ENCODE results near the gene SUGCT. TPM values are rescaled to one million over a fixed set of nuclear protein-coding genes. Genes with fewer than 3 reads are reported as not detected.

Gene SUGCT
- total and polyA plus RNA-seq, 4 donors: 37.9 to 152 (median 53.2) TPM

DNA sequence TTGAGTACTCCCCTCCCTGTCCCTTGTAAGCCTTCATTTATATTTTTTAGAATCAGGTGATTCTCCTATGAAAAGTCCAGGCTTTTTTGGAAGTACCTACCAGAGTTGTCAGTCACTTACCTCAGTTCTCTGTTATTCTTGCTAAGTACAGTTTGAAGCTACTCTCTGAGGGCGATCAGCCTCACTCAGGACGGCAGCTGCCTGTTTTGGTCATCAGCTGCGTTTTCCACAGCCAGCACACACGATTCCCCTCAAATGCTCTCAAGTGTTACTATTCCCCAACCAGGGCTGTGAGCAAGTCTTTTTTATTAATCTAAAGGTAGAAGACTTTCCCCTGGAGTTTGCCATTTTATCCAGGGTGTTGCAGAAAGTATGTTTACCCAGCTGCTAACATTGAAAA, 328.6 kb downstream of the SUGCT start:
- Histone ChIP-seq H3K4me1 (ENCODE audit: control insufficient read depth in 1 of 2, insufficient read depth in 2 of 2, low read length in 2 of 2) (peaks cover 0 to 7% of the 10 kb centered on the region in 2 donors), H3K27ac (ENCODE audit: low read depth in 1 of 2, low read length in 2 of 2) (peak overlapping the region; percentile 68 to 88), H3K36me3 (ENCODE audit: control insufficient read depth in 1 of 2, insufficient read depth in 2 of 2, low read length in 1 of 2) (no peaks in the 10 kb centered on the region), H3K4me3 (ENCODE audit: low read length in 2 of 2) (peak overlapping the region in 1 of 2 donors; percentile 89), H3K9me3 (ENCODE audit: control insufficient read depth, low read length) (no peaks in the 10 kb centered on the region), H3K27me3 (ENCODE audit: control insufficient read depth in 1 of 2, insufficient read depth in 2 of 2, low read length in 1 of 2) (no peaks in the 10 kb centered on the region)
- WGBS, 2 donors: 2 to 5% methylated on average over 4 of the region's 4 CpGs
- ATAC-seq (ENCODE audit: low FRiP score) (no peak), DNase-seq (peak in 1 of 2 donors; percentile 51)
- intact Hi-C loops (cut with DNase I): loop anchor here in 1 of 2 donors (5.0 kb wide), 1 partner anchor 49 kb away; no protein-coding TSS in a partner anchor

DNA sequence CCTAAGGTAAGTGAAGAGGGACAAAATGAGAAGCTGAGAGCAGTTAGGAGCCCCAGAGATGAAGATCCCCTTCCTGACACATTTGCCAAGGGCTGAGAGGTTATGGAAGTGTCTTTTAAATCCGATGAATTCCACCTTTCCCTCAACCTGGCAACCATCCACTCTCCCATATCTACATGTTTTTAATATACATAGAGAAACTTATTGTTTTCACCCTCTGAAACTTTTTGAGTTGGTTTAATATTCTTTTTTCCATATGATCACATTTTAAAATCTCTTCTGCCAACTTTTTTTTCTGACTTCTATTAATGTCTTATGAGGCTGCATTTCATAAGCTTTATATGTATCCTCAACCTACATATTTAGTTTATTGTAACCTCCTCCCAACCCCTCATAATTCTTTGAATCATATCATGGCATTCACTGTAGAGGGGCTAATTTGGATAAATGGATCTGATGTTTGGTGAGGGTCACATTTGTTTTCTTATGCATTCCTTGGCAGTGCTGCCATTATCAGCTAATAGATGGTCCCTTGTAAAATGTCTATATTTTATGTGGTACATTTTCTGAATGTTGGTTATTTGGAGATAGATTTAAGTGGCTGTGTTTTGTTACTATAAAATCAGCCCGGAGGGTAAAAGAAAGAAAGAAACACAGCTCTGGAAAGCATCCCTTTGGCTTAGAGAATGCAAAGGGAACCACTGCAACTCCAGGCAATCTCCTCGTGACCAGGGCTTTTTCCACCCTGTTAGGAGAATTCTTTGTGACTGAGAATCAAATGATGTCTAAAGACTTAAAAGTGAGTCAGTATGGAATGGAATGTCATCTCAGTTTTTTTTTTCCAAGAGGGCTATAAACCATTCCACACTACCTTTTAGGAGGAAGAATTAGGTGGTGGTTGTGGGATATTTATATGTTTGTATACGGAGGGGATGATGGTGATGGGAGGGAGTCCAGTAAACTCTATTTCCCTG, 334.4 kb downstream of the SUGCT start:
- peak; percentile 64 for ATAC-seq (ENCODE audit: low FRiP score)
- Histone ChIP-seq H3K4me3 (ENCODE audit: low read length in 2 of 2) (no peak overlapping the region), H3K27ac (ENCODE audit: low read depth in 1 of 2, low read length in 2 of 2) (peak overlapping the region; percentile 95 to 99), H3K36me3 (ENCODE audit: control insufficient read depth in 1 of 2, insufficient read depth in 2 of 2, low read length in 1 of 2) (no peaks in the 10 kb centered on the region), H3K4me1 (ENCODE audit: control insufficient read depth in 1 of 2, insufficient read depth in 2 of 2, low read length in 2 of 2) (peaks cover 0 to 6% of the 10 kb centered on the region in 2 donors), H3K9me3 (ENCODE audit: control insufficient read depth, low read length) (no peaks in the 10 kb centered on the region), H3K27me3 (ENCODE audit: control insufficient read depth in 1 of 2, insufficient read depth in 2 of 2, low read length in 1 of 2) (no peaks in the 10 kb centered on the region)
- WGBS, 2 donors: 9 to 12% methylated on average over 4 of the region's 4 CpGs
- peak in 1 of 2 donors; percentile 53 for DNase-seq
- intact Hi-C loops (cut with DNase I): no loop called here

DNA sequence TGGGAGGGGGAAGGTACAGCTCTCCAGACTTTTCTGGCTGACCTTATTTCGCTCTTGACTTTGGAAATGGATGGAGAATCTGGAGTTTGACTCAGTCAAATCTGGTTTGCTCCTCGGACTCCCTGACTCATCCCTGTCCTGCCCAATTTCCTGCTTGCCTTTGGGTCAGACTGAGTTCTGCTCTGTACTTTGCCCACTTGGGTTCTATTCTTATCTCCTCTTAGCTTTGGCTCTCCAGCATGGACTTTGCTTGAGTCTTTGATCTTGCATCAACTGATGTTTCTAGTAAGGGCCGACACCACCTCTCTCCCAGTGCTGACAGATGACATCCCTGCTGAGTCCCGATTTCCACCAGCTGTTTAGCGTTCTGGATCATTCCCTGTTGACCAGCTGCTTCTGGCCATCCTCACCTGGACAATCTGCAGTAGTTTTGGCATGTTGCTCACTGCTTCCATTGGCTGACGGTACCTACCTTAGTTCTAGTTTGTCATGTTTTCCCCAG, 335.3 kb downstream of the SUGCT start:
- H3K9me3 ChIP-seq (ENCODE audit: control insufficient read depth, low read length): no peaks in the 10 kb centered on the region
- H3K27me3 ChIP-seq (ENCODE audit: control insufficient read depth in 1 of 2, insufficient read depth in 2 of 2, low read length in 1 of 2): no peaks in the 10 kb centered on the region
- H3K4me3 ChIP-seq (ENCODE audit: low read length in 2 of 2): no peak overlapping the region
- intact Hi-C loops (cut with DNase I): loop anchor here in 1 of 2 donors (5.0 kb wide), 1 partner anchor 37 kb away; no protein-coding TSS in a partner anchor
- 16 to 21% methylated on average over 6 of the region's 6 CpGs for WGBS, 2 donors
- DNase-seq: peak; percentile 49 to 57
- ATAC-seq (ENCODE audit: low FRiP score): peak; percentile 67
- H3K4me1 ChIP-seq (ENCODE audit: control insufficient read depth in 1 of 2, insufficient read depth in 2 of 2, low read length in 2 of 2): peaks cover 0 to 6% of the 10 kb centered on the region in 2 donors
- H3K27ac ChIP-seq (ENCODE audit: low read depth in 1 of 2, low read length in 2 of 2): peak overlapping the region; percentile 99 to 100
- no peaks in the 10 kb centered on the region for H3K36me3 ChIP-seq (ENCODE audit: control insufficient read depth in 1 of 2, insufficient read depth in 2 of 2, low read length in 1 of 2)

DNA sequence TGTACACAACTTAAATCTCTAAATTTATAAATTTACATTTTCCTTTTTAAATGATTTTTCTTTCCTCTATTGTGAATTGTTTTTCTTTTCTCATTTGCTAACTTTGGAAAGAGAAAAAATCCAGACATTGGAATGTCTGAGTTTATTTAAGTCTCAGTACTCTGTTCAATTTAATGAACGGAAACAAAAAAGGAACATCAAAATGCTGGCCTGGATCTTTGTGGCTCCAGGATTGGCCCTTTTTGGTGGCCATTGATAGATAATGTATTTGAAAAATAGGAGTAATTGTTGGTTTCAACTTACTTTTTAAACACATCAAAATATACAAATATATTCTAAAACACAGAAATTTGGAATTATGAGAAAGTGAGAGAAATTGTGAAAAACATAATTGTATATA, 336.0 kb downstream of the SUGCT start:
- intact Hi-C loops (cut with DNase I): loop anchor here in 1 of 2 donors (5.0 kb wide), 1 partner anchor 36 kb away; no protein-coding TSS in a partner anchor
- DNase-seq (no peak), ATAC-seq (ENCODE audit: low FRiP score) (no peak)
- WGBS, 2 donors: 5 to 8% methylated on average over 1 of the region's 1 CpG
- peaks cover 0 to 6% of the 10 kb centered on the region in 2 donors for H3K4me1 ChIP-seq (ENCODE audit: control insufficient read depth in 1 of 2, insufficient read depth in 2 of 2, low read length in 2 of 2)
- no peaks in the 10 kb centered on the region for H3K27me3 ChIP-seq (ENCODE audit: control insufficient read depth in 1 of 2, insufficient read depth in 2 of 2, low read length in 1 of 2)
- no peak overlapping the region for H3K4me3 ChIP-seq (ENCODE audit: low read length in 2 of 2)
- peak overlapping the region in 1 of 2 donors; percentile 99 for H3K27ac ChIP-seq (ENCODE audit: low read depth in 1 of 2, low read length in 2 of 2)
- H3K36me3 ChIP-seq (ENCODE audit: control insufficient read depth in 1 of 2, insufficient read depth in 2 of 2, low read length in 1 of 2): no peaks in the 10 kb centered on the region
- H3K9me3 ChIP-seq (ENCODE audit: control insufficient read depth, low read length): no peaks in the 10 kb centered on the region

DNA sequence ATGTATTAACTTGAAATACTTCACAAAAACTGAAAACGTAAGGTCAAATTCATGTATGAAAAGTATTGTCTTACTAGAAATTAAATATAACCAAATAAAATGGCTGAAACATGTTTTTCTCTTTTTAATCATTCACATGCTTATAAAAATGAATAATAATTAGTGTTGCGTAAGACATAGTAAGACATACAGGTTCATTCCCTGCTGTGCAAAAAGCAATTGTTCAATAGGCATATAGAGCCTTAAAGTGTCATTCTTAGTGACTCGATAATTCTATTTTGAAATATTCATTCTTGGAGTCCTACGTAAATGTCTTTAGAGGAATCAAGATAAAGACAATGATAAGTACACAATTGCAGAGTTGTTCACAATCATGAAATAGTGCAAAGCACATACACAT, 337.1 kb downstream of the SUGCT start:
- 69 to 71% methylated on average over 4 of the region's 4 CpGs for WGBS, 2 donors
- DNase-seq (no peak), ATAC-seq (ENCODE audit: low FRiP score) (no peak)
- intact Hi-C loops (cut with DNase I): loop anchor here in 1 of 2 donors (5.0 kb wide), 1 partner anchor 35 kb away; no protein-coding TSS in a partner anchor
- H3K4me3 ChIP-seq (ENCODE audit: low read length in 2 of 2): no peak overlapping the region
- H3K4me1 ChIP-seq (ENCODE audit: control insufficient read depth in 1 of 2, insufficient read depth in 2 of 2, low read length in 2 of 2): peaks cover 0 to 6% of the 10 kb centered on the region in 2 donors
- H3K9me3 ChIP-seq (ENCODE audit: control insufficient read depth, low read length): no peaks in the 10 kb centered on the region
- no peak overlapping the region for H3K27ac ChIP-seq (ENCODE audit: low read depth in 1 of 2, low read length in 2 of 2)
- no peaks in the 10 kb centered on the region for H3K36me3 ChIP-seq (ENCODE audit: control insufficient read depth in 1 of 2, insufficient read depth in 2 of 2, low read length in 1 of 2)
- H3K27me3 ChIP-seq (ENCODE audit: control insufficient read depth in 1 of 2, insufficient read depth in 2 of 2, low read length in 1 of 2): no peaks in the 10 kb centered on the region

DNA sequence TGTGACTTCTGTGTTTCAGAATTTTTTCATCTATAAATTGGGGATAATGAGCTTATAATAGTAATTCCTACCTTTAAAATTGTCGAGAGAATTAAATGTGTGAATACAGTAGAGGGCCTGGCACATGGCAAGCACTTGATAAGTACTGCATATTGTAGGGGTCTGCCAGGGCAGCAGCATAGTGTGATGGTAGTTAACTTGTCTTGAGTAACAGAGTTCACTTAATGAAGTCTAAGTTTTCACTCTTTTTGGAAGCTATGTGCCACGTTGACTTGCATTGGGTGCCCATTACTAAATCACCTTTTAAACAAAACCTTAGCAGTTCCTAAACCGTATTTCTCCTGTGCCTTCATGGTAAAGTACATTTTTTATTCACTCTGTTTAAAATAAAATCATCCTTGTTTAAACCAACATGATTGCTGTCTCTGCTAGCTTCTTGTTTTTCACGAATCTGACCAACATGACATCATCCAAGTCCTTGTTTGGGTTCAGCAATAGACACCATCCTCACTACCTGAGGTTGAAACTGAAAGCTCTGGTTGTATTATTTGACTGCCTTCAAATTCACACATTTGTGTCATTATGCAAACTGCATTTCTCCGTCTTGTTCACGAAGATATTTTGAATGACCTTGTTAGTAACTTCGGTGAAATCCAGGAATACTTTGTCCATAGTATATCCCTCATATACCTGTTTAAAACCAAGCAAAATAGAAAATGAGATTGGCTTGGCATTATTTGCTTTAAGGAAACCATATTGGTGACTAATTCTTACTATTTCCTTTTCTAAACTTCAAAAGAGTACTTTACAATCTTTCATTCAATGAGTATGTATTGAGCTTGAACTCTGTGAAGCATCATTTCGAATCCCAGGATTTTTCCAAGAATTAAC, 340.2 kb downstream of the SUGCT start:
- H3K27me3 ChIP-seq (ENCODE audit: control insufficient read depth in 1 of 2, insufficient read depth in 2 of 2, low read length in 1 of 2): no peaks in the 10 kb centered on the region
- no peak for DNase-seq
- no peaks in the 10 kb centered on the region for H3K9me3 ChIP-seq (ENCODE audit: control insufficient read depth, low read length)
- H3K4me1 ChIP-seq (ENCODE audit: control insufficient read depth in 1 of 2, insufficient read depth in 2 of 2, low read length in 2 of 2): peaks cover 0 to 3% of the 10 kb centered on the region in 2 donors
- ATAC-seq (ENCODE audit: low FRiP score): no peak
- intact Hi-C loops (cut with DNase I): loop anchor here in 1 of 2 donors (5.0 kb wide), 1 partner anchor 32 kb away; no protein-coding TSS in a partner anchor
- no peaks in the 10 kb centered on the region for H3K36me3 ChIP-seq (ENCODE audit: control insufficient read depth in 1 of 2, insufficient read depth in 2 of 2, low read length in 1 of 2)
- H3K4me3 ChIP-seq (ENCODE audit: low read length in 2 of 2): no peak overlapping the region
- 87 to 89% methylated on average over 8 of the region's 8 CpGs for WGBS, 2 donors
- no peak overlapping the region for H3K27ac ChIP-seq (ENCODE audit: low read depth in 1 of 2, low read length in 2 of 2)

DNA sequence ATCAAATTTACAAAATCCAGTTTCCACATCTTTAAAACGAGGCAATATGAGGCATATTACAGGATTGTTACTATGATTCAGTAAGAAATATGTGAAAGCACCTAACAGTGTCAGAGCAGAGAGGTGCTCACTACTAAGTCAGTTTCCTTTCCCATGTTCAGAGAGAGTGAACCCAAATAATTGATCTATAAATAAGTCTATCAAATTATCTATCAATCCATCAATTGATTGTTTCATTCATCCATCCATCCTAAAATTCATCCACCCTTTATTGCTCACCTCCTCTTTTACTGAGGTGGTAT, 340.8 kb downstream of the SUGCT start:
- intact Hi-C loops (cut with DNase I): no loop called here
- ATAC-seq (ENCODE audit: low FRiP score): no peak
- 89 to 93% methylated on average over 1 of the region's 1 CpG for WGBS, 2 donors

DNA sequence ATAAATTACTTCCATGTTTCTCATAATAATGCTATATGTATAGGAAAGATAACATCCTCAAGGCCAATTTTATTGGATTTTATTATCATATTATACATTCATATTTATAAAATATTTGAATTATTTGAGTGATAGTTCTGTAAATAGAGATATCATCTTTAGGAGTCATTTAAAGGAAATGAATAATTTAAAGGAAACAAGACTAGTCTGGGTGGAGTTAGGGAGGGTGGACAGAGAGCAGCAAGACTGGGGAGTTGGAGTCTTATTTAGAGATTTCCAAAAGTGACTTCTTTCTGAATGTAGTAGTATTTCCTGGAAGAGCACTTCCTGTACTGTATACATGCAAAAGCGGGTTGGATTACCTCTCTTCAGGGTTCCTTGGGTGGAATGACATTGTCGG, 342.3 kb downstream of the SUGCT start:
- Histone ChIP-seq H3K4me1 (ENCODE audit: control insufficient read depth in 1 of 2, insufficient read depth in 2 of 2, low read length in 2 of 2) (no peaks in the 10 kb centered on the region), H3K36me3 (ENCODE audit: control insufficient read depth in 1 of 2, insufficient read depth in 2 of 2, low read length in 1 of 2) (no peaks in the 10 kb centered on the region), H3K4me3 (ENCODE audit: low read length in 2 of 2) (no peak overlapping the region), H3K27me3 (ENCODE audit: control insufficient read depth in 1 of 2, insufficient read depth in 2 of 2, low read length in 1 of 2) (no peaks in the 10 kb centered on the region), H3K27ac (ENCODE audit: low read depth in 1 of 2, low read length in 2 of 2) (no peak overlapping the region), H3K9me3 (ENCODE audit: control insufficient read depth, low read length) (no peaks in the 10 kb centered on the region)
- intact Hi-C loops (cut with DNase I): no loop called here
- 93 to 99% methylated on average over 2 of the region's 2 CpGs for WGBS, 2 donors
- ATAC-seq (ENCODE audit: low FRiP score) (no peak), DNase-seq (no peak)

More for the DNA sequence above, 340.8 kb downstream of the SUGCT start:
- no peaks in the 10 kb centered on the region for H3K4me1 ChIP-seq (ENCODE audit: control insufficient read depth in 1 of 2, insufficient read depth in 2 of 2, low read length in 2 of 2)
- no peak overlapping the region for H3K27ac ChIP-seq (ENCODE audit: low read depth in 1 of 2, low read length in 2 of 2)
- no peaks in the 10 kb centered on the region for H3K36me3 ChIP-seq (ENCODE audit: control insufficient read depth in 1 of 2, insufficient read depth in 2 of 2, low read length in 1 of 2)
- DNase-seq: no peak
- no peak overlapping the region for H3K4me3 ChIP-seq (ENCODE audit: low read length in 2 of 2)
- H3K27me3 ChIP-seq (ENCODE audit: control insufficient read depth in 1 of 2, insufficient read depth in 2 of 2, low read length in 1 of 2): no peaks in the 10 kb centered on the region
- H3K9me3 ChIP-seq (ENCODE audit: control insufficient read depth, low read length): no peaks in the 10 kb centered on the region
